PC-9 (cell line): ENCODE data around the gene C1QL3. TPM values are rescaled to one million over a fixed set of nuclear protein-coding genes. Genes with fewer than 3 reads are reported as not detected.

ENCODE experiments used
- BruUV-seq: library from RNA; stranded (reverse); fragments of 400-500 nt; replicated peaks from 2 replicates; lab custom pipeline; 2021; lab: Mats Ljungman, UMichigan
- CTCF ChIA-PET: fragments of 300-600 bp; sonication (Branson Sonifier 250); formaldehyde crosslinking; loops from one replicate; lab custom pipeline; 2022; ENCODE audit warnings: antibody characterized with exemption; lab: Charles Lee
- POLR2A ChIA-PET: fragments of 300-600 bp; sonication (Branson Sonifier 250); formaldehyde crosslinking; loops from one replicate; lab custom pipeline; 2022; ENCODE audit warnings: antibody characterized with exemption; ENCODE audit not compliant: unreplicated experiment; lab: Charles Lee
- DNase-seq, 2 experiments: peaks; one replicate each; pipeline versions ENCODE4 v3.0.0 to v3.0.0-alpha.2; 2015 to 2022; ENCODE audit warnings: mixed read lengths in 1 of 2
- H2AFZ ChIP-seq: fragments of 200-600 bp; sonication (generic); 2 replicates; pipeline ENCODE4 v1.8.1; 2017; ENCODE audit warnings: antibody characterized with exemption
- H3F3A ChIP-seq: fragments of 200-600 bp; sonication (generic); 2 replicates; pipeline ENCODE4 v1.8.1; 2017; ENCODE audit warnings: antibody characterized with exemption, mild to moderate bottlenecking, low read depth; ENCODE audit not compliant: insufficient read depth
- H3K27ac ChIP-seq: fragments of 200-600 bp; sonication (generic); 2 replicates; pipeline ENCODE4 v1.6.1; 2016; ENCODE audit warnings: mixed run types
- H3K27me3 ChIP-seq: fragments of 200-600 bp; sonication (generic); 2 replicates; pipeline ENCODE4 v1.6.1; 2016; ENCODE audit warnings: low read depth, mixed run types; ENCODE audit not compliant: insufficient read depth
- H3K36me3 ChIP-seq: fragments of 200-600 bp; sonication (generic); 2 replicates; pipeline ENCODE4 v1.6.1; 2016; ENCODE audit warnings: low read depth, mixed run types
- H3K4me1 ChIP-seq: fragments of 200-600 bp; sonication (generic); replicated peaks from 2 replicates; pipeline ENCODE4 v1.6.1; 2016; ENCODE audit warnings: mixed run types; ENCODE audit not compliant: insufficient read depth
- H3K4me2 ChIP-seq: fragments of 200-600 bp; sonication (generic); 2 replicates; pipeline ENCODE4 v1.6.1; 2017; ENCODE audit warnings: mixed run types
- H3K4me3 ChIP-seq: fragments of 200-600 bp; sonication (generic); 2 replicates; pipeline ENCODE4 v1.6.1; 2016; ENCODE audit warnings: mixed run types
- H3K79me2 ChIP-seq: fragments of 200-600 bp; sonication (generic); 2 replicates; pipeline ENCODE4 v1.6.1; 2017; ENCODE audit warnings: low read depth, mixed run types
- H3K9me2 ChIP-seq: fragments of 200-600 bp; sonication (generic); 2 replicates; pipeline ENCODE4 v1.8.1; 2017; ENCODE audit warnings: mild to moderate bottlenecking; ENCODE audit not compliant: insufficient read depth
- H3K9me3 ChIP-seq: fragments of 200-600 bp; sonication (generic); 2 replicates; pipeline ENCODE4 v1.8.1; 2016; ENCODE audit warnings: low read depth; ENCODE audit not compliant: insufficient read depth
- H4K20me1 ChIP-seq: fragments of 200-600 bp; sonication (generic); 2 replicates; pipeline ENCODE4 v1.8.1; 2017; ENCODE audit not compliant: insufficient read depth
- CTCF ChIP-seq: fragments of 200-600 bp; sonication (generic); conservative IDR thresholded peaks from 2 replicates; pipeline ENCODE4 v1.6.1; 2017; ENCODE audit warnings: mixed run types, antibody characterized with exemption, mild to moderate bottlenecking, moderate library complexity
- EZH2 ChIP-seq: fragments of 200-600 bp; sonication (generic); IDR thresholded peaks from 2 replicates; pipeline ENCODE4 v1.8.0; 2017; ENCODE audit warnings: antibody characterized with exemption, low read depth
- intact Hi-C: fragments of 100-400 bp; cut with micrococcal nuclease; formaldehyde crosslinking; loops from one replicate; pipeline ENCODE4 v1.10.0; 2022; ENCODE audit not compliant: unreplicated experiment
- total RNA-seq: library from RNA; stranded (reverse); gene quantifications from 2 replicates; pipeline ENCODE4 v1.2.3, GENCODE V29; 2021

C1QL3 gene
- total RNA-seq, 1 experiment from 2014 or later: not detected

- no peak for DNase-seq
- Histone ChIP-seq H3K4me1 (no peaks in the 10 kb centered on the region), H3K36me3 (no peaks in the 10 kb centered on the region), H2AFZ (no peak overlapping the region), H3K79me2 (no peaks in the 10 kb centered on the region), H3K27me3 (no peaks in the 10 kb centered on the region), H3K9me3 (no peaks in the 10 kb centered on the region), H3F3A (no peaks in the 10 kb centered on the region), H3K4me2 (no peak overlapping the region), H4K20me1 (no peaks in the 10 kb centered on the region), H3K4me3 (no peak overlapping the region), H3K27ac (no peak overlapping the region), H3K9me2 (no peaks in the 10 kb centered on the region)
- ChIA-PET POLR2A (no interaction called here), CTCF (no interaction called here)
- TF ChIP-seq CTCF: no peak
- no peak for TF ChIP-seq EZH2
- no TSS peak for BruUV-seq
- intact Hi-C loops: no loop called here
These were observed 2.3 kb downstream of the C1QL3 start for GRCh38 chr10:16519250-16519907.

DNA sequence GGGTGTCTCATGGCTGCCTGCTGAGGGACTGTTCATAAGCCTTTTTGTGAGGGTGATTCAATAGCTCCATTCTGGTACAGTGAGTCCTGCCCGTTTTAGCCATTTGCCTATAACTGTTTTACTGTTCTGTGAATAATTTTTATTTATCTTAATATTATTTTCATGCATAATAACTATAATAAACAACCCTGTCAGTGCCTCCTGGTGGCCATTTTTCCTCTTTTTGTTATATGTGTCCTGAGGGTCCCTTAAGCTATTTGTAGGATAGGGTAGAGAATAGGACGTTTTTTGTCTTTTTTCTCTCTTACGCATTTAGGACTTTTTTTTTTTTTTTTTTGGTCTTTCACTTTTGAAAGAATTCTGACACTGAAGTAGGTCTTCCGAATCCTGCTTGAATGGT is 2.9 kb downstream of the C1QL3 start:
- no peaks in the 10 kb centered on the region for H4K20me1 ChIP-seq
- no peak overlapping the region for H3K27ac ChIP-seq
- intact Hi-C loops: no loop called here
- no peak overlapping the region for H3K4me2 ChIP-seq
- ChIA-PET CTCF (no interaction called here), POLR2A (no interaction called here)
- no peak for TF ChIP-seq EZH2
- TF ChIP-seq CTCF: 0 out of 2 replicates have a peak, but pooled peaks have one; percentile 28
- H3K4me3 ChIP-seq: no peak overlapping the region
- H3K4me1 ChIP-seq: no peaks in the 10 kb centered on the region
- no peaks in the 10 kb centered on the region for H3K36me3 ChIP-seq
- no peaks in the 10 kb centered on the region for H3F3A ChIP-seq
- no peak overlapping the region for H2AFZ ChIP-seq
- BruUV-seq: no TSS peak
- H3K79me2 ChIP-seq: no peaks in the 10 kb centered on the region
- H3K27me3 ChIP-seq: no peaks in the 10 kb centered on the region
- DNase-seq: no peak
- H3K9me2 ChIP-seq: no peaks in the 10 kb centered on the region
- H3K9me3 ChIP-seq: no peaks in the 10 kb centered on the region

- no peaks in the 10 kb centered on the region for H3K9me3 ChIP-seq
- no peak overlapping the region for H3K4me3 ChIP-seq
- ChIA-PET POLR2A (no interaction called here), CTCF (no interaction called here)
- H2AFZ ChIP-seq: no peak overlapping the region
- no peak for DNase-seq
- no peak for TF ChIP-seq CTCF
- no peaks in the 10 kb centered on the region for H3K79me2 ChIP-seq
- H3K27ac ChIP-seq: no peak overlapping the region
- H3K36me3 ChIP-seq: no peaks in the 10 kb centered on the region
- intact Hi-C loops: no loop called here
- BruUV-seq: no TSS peak
- H3K9me2 ChIP-seq: no peaks in the 10 kb centered on the region
- H3K4me1 ChIP-seq: no peaks in the 10 kb centered on the region
- no peaks in the 10 kb centered on the region for H3F3A ChIP-seq
- H4K20me1 ChIP-seq: no peaks in the 10 kb centered on the region
- no peaks in the 10 kb centered on the region for H3K27me3 ChIP-seq
- H3K4me2 ChIP-seq: no peak overlapping the region
These were observed 10.8 kb downstream of the C1QL3 start for GRCh38 chr10:16510843-16511242.
